GM23248 (cell line): Measurements from ENCODE around the gene DLG1. TPM values are rescaled to one million over a fixed set of nuclear protein-coding genes. Genes with fewer than 3 reads are reported as not detected.
A peak's percentile ranks its signal among the peaks of the same experiment; 100 is the strongest.

Experiments used
- DNase-seq: peaks from one replicate; pipeline ENCODE4 v3.0.0-alpha.2; 2015
- H2AFZ ChIP-seq: fragments of 200-600 bp; sonication (generic); 2 replicates; pipeline ENCODE4 v1.6.1; 2016; ENCODE audit warnings: antibody characterized with exemption
- H3F3A ChIP-seq: fragments of 200-600 bp; sonication (generic); 2 replicates; pipeline ENCODE4 v1.6.1; 2016; ENCODE audit warnings: mild to moderate bottlenecking, antibody characterized with exemption, mixed run types; ENCODE audit not compliant: insufficient read depth
- H3K27ac ChIP-seq: fragments of 200-600 bp; sonication (generic); 2 replicates; pipeline ENCODE4 v1.5.1; 2016; ENCODE audit warnings: mild to moderate bottlenecking
- H3K27me3 ChIP-seq: fragments of 200-600 bp; sonication (generic); replicated peaks from 2 replicates; pipeline ENCODE4 v1.6.1; 2016; ENCODE audit warnings: mild to moderate bottlenecking; ENCODE audit not compliant: insufficient read depth
- H3K36me3 ChIP-seq: fragments of 200-600 bp; sonication (generic); 2 replicates; pipeline ENCODE4 v1.6.1; 2016; ENCODE audit warnings: low read depth, mild to moderate bottlenecking
- H3K4me1 ChIP-seq: fragments of 200-600 bp; sonication (generic); 2 replicates; pipeline ENCODE4 v1.6.1; 2016; ENCODE audit warnings: mild to moderate bottlenecking; ENCODE audit not compliant: insufficient read depth
- H3K4me2 ChIP-seq: fragments of 200-600 bp; sonication (generic); one replicate; pipeline ENCODE4 v1.6.1; 2016; ENCODE audit warnings: mild to moderate bottlenecking; ENCODE audit not compliant: unreplicated experiment
- H3K4me3 ChIP-seq: fragments of 200-600 bp; sonication (generic); 2 replicates; pipeline ENCODE4 v1.5.1; 2016; ENCODE audit warnings: mild to moderate bottlenecking
- H3K79me2 ChIP-seq: fragments of 200-600 bp; sonication (generic); 2 replicates; pipeline ENCODE4 v1.6.1; 2016; ENCODE audit warnings: mild to moderate bottlenecking; ENCODE audit not compliant: insufficient read depth
- H3K9ac ChIP-seq: fragments of 200-600 bp; sonication (generic); 2 replicates; pipeline ENCODE4 v1.6.1; 2016; ENCODE audit warnings: mild to moderate bottlenecking
- H3K9me2 ChIP-seq: fragments of 200-600 bp; sonication (generic); 2 replicates; pipeline ENCODE4 v1.6.1; 2016; ENCODE audit warnings: mixed run types, mild to moderate bottlenecking, moderate library complexity; ENCODE audit not compliant: insufficient read depth
- H3K9me3 ChIP-seq: fragments of 200-600 bp; sonication (generic); one replicate; pipeline ENCODE4 v1.6.1; 2017; ENCODE audit warnings: low read depth
- H4K20me1 ChIP-seq: fragments of 200-600 bp; sonication (generic); 2 replicates; pipeline ENCODE4 v1.6.0; 2016; ENCODE audit not compliant: insufficient read depth
- EZH2 ChIP-seq: fragments of 200-600 bp; sonication (generic); IDR thresholded peaks from 2 replicates; pipeline ENCODE4 v1.6.1; 2018; ENCODE audit warnings: antibody characterized with exemption, mild to moderate bottlenecking; ENCODE audit not compliant: insufficient read depth, poor library complexity, severe bottlenecking
- EZH2phosphoT487 ChIP-seq: fragments of 200-600 bp; sonication (generic); IDR thresholded peaks from 2 replicates; pipeline ENCODE4 v1.6.1; 2018; ENCODE audit warnings: antibody characterized with exemption, moderate library complexity, mild to moderate bottlenecking, low read depth; ENCODE audit not compliant: insufficient read depth
- WGBS, 2 experiments: methylation state at CpG; one replicate each; pipeline ENCODE4 v1.1.6; 2015 to 2017; ENCODE audit warnings: low lambda C conversion rate in 2 of 2, low coverage in 1 of 2; ENCODE audit errors: missing lambda C conversion rate in 2 of 2; 5-methylcytosine and 5-hydroxymethylcytosine counted together
- in situ Hi-C: fragments of 300-500 bp; cut with MboI; formaldehyde crosslinking; loops from 2 replicates; pipeline ENCODE4 v1.15.0; 2020
- polyA plus RNA-seq: library from polyadenylated mRNA; unstranded; fragments of >200 nt; fragmentation: Nextera tagmentation; extraction: Ambion mirVana; gene quantifications from 2 replicates; pipeline ENCODE4 v1.2.1, GENCODE V29; 2016
- total RNA-seq: library from RNA; depleted of rRNA; stranded (reverse); fragments of >200 nt; shearing (Covaris generic); gene quantifications from 2 replicates; pipeline ENCODE4 v1.2.3, GENCODE V29; 2014

The DLG1 gene
- total and polyA plus RNA-seq, 2 experiments from 2014 or later = 23.2 to 45.9 TPM

GRCh38 chr3:197297476-197298340, 704 bp downstream of the DLG1 start:
- no peaks in the 10 kb centered on the region for H4K20me1 ChIP-seq
- peak overlapping the region; percentile 30 for H3K27ac ChIP-seq
- peak overlapping the region; percentile 92 for H2AFZ ChIP-seq
- no peaks in the 10 kb centered on the region for H3K9me2 ChIP-seq
- H3K36me3 ChIP-seq = peaks cover 13% of the 10 kb centered on the region
- H3K4me1 ChIP-seq = peaks cover 20% of the 10 kb centered on the region
- H3K9ac ChIP-seq = peak overlapping the region; percentile 85
- DNase-seq = peak; percentile 94
- TF ChIP-seq EZH2phosphoT487 (no peak), EZH2 (no peak)
- 0 to 1% methylated on average over 30 to 94 of the region's 100 CpGs for WGBS, 2 experiments
- H3K79me2 ChIP-seq = peaks cover 50% of the 10 kb centered on the region
- H3F3A ChIP-seq = peaks cover 17% of the 10 kb centered on the region; the same call in 1 of the 2 replicates
- no peaks in the 10 kb centered on the region for H3K9me3 ChIP-seq
- H3K4me3 ChIP-seq = peak overlapping the region; percentile 86
- in situ Hi-C loops = no loop called here
- no peaks in the 10 kb centered on the region for H3K27me3 ChIP-seq
- peak overlapping the region; percentile 95 for H3K4me2 ChIP-seq

- Histone ChIP-seq H3K4me3 (peak overlapping the region; percentile 86), H3K36me3 (peaks cover 19% of the 10 kb centered on the region), H2AFZ (peak overlapping the region; percentile 92), H4K20me1 (no peaks in the 10 kb centered on the region), H3K9me2 (no peaks in the 10 kb centered on the region), H3K4me2 (peak overlapping the region; percentile 95), H3K4me1 (peaks cover 13% of the 10 kb centered on the region; the same call in 1 of the 2 replicates), H3K9me3 (no peaks in the 10 kb centered on the region), H3F3A (peaks cover 10% of the 10 kb centered on the region; the same call in 1 of the 2 replicates), H3K9ac (peak overlapping the region; percentile 85), H3K27ac (peak overlapping the region; percentile 30), H3K79me2 (peaks cover 57% of the 10 kb centered on the region), H3K27me3 (no peaks in the 10 kb centered on the region)
- DNase-seq = peak; percentile 29
- TF ChIP-seq EZH2 (no peak), EZH2phosphoT487 (no peak)
- WGBS, 2 experiments = 2 to 4% methylated on average over 15 of the region's 15 CpGs
- in situ Hi-C loops = no loop called here
Observed at GRCh38 chr3:197297002-197297401, 1.4 kb downstream of the DLG1 start.

GRCh38 chr3:197296545-197296944, 1.9 kb downstream of the DLG1 start:
- DNase-seq = no peak
- peak overlapping the region; percentile 86 for H3K4me3 ChIP-seq
- no peaks in the 10 kb centered on the region for H3K9me2 ChIP-seq
- in situ Hi-C loops = no loop called here
- H3K27ac ChIP-seq = no peak overlapping the region
- peaks cover 22% of the 10 kb centered on the region for H3K36me3 ChIP-seq
- peak overlapping the region; percentile 92 for H2AFZ ChIP-seq
- peak overlapping the region; percentile 95 for H3K4me2 ChIP-seq
- peaks cover 62% of the 10 kb centered on the region for H3K79me2 ChIP-seq
- WGBS, 2 experiments = 55 to 58% methylated on average over 2 of the region's 2 CpGs
- no peaks in the 10 kb centered on the region for H4K20me1 ChIP-seq
- peaks cover 13% of the 10 kb centered on the region; the same call in 1 of the 2 replicates for H3K4me1 ChIP-seq
- TF ChIP-seq EZH2phosphoT487 (no peak), EZH2 (no peak)
- peak overlapping the region; percentile 85 for H3K9ac ChIP-seq
- peaks cover 10% of the 10 kb centered on the region; the same call in 1 of the 2 replicates for H3F3A ChIP-seq
- H3K27me3 ChIP-seq = no peaks in the 10 kb centered on the region
- no peaks in the 10 kb centered on the region for H3K9me3 ChIP-seq

GRCh38 chr3:197295871-197296270, 2.5 kb downstream of the DLG1 start:
- WGBS, 2 experiments = 81 to 85% methylated on average over 2 of the region's 2 CpGs
- Histone ChIP-seq H3K27ac (no peak overlapping the region), H3K36me3 (peaks cover 22% of the 10 kb centered on the region), H3K27me3 (no peaks in the 10 kb centered on the region), H3K4me2 (peak overlapping the region; percentile 95), H2AFZ (no peak overlapping the region), H3K79me2 (peaks cover 67% of the 10 kb centered on the region), H3K4me3 (peak overlapping the region; percentile 86), H4K20me1 (no peaks in the 10 kb centered on the region), H3K4me1 (peaks cover 13% of the 10 kb centered on the region; the same call in 1 of the 2 replicates), H3F3A (peaks cover 10% of the 10 kb centered on the region; the same call in 1 of the 2 replicates), H3K9me3 (no peaks in the 10 kb centered on the region), H3K9ac (peak overlapping the region; percentile 85; the same call in 1 of the 2 replicates), H3K9me2 (no peaks in the 10 kb centered on the region)
- TF ChIP-seq EZH2 = no peak
- no peak for TF ChIP-seq EZH2phosphoT487
- in situ Hi-C loops = no loop called here
- DNase-seq = no peak
